GM18909 (cell line): Measurements from ENCODE around the gene TSKU.

Experiments
- ATAC-seq: cut with Tn5 transposase; IDR thresholded peaks from one replicate; pipeline ENCODE4 v1.9.1; 2021; ENCODE audit warnings: mild to moderate bottlenecking; ENCODE audit not compliant: unreplicated experiment, poor library complexity

Gene TSKU

GRCh38 chr11:76769645-76770586, 13.2 kb upstream of the TSKU start:
- ATAC-seq, result no peak

DNA sequence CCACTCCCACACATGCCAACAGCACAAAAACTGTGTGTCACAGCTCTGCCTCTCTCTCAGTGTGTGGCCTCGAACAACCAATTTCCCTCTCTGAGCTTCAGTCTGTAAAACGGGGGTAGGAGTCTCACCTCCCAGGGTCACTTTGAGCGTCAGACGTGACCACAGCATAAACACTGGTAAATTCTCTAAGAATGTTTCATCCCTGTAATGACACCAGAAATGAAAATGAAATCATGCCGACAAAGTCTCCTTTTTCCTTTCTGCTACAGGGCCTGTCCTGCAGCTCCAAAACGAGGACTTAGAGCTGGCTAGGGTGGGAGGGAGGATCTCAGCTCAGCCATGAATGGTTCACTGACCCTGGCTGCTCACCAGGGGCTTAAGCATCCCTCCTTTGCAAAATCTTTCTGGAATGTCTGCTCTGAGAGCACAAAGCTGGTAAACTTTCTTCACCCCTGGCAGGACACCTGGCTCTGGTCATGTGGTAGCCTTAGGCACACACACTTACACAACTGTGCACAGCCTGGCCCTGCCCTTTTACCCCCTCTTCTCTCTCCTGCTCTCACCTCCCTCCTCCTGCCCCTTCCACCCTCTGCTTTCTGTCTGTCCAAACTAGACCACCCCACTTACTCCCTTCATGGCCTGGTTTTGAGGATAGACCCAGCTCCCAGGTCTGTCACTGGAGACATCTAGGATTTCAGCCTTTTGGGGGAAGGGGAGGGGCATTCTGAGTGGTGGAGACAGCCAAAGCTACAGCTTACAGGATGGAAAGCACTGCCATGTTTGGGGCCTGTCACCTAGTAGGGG, 12.3 kb upstream of the TSKU start:
- no peak for ATAC-seq

- ATAC-seq, result no peak
Measured at GRCh38 chr11:76771446-76772099, 11.6 kb upstream of the TSKU start.

- no peak for ATAC-seq
Measured at GRCh38 chr11:76772100-76772782, 10.9 kb upstream of the TSKU start.

- no peak for ATAC-seq
Measured at GRCh38 chr11:76772783-76773106, 10.4 kb upstream of the TSKU start.

DNA sequence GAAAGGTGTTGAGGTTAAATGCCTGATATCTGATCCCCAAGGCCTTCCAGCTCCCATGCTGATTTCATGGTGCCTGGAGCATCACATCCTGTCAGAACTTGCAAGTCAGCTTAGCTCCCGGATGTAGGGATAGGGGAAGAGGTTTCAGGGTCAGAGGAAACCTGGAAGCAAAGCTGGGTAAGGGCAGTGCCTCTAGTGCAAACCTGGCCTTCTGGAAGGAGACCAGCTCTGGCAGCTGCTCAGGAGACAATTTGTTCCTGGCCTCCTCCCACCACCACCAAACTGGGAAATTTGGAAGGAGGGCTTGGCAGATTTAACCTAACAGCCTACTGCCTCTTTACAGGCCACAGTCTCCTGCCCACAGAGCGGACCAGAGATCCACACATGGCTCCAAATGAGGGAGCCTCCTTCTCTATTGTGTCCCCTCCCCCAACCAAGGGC, 9.2 kb upstream of the TSKU start:
- no peak for ATAC-seq

DNA sequence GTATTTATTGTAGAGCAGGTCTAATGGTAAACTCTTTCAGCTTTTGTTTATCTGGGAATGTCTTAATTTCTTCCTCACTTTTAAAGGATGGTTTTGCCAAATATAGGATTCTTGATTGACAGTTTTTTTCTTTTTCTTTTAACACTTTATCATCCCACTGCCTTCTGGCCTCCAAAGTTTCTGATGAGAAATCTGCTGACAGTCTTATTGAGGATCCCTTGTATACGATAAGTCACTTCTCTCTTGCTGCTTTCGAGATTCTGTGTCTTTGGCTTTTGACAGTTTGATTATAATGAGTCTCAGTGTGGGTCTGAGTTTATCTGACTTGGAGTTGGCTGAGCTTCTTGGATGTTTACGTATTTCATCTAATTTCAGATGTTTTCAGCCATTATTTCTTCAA, 6.7 kb upstream of the TSKU start:
- ATAC-seq, result no peak

DNA sequence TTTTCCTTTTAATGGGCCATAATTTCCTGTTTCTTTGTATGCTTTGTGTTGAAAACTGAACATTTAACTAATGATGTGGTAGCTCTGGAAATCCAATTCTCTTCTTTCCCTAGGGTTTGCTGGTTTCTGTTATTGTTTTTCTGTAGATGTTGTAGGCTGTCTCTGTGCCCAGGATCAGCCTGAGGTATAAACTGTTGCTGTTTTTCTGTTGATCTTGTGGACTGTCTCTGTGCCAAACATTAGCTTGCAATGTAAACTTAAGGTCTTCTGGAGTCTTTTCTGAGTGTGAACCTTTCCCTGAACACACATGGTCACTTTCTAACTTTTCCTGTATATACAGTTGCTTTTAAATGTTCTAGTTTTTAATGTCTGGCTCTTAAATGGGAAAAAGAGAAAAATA, 5.9 kb upstream of the TSKU start:
- ATAC-seq, result no peak

DNA sequence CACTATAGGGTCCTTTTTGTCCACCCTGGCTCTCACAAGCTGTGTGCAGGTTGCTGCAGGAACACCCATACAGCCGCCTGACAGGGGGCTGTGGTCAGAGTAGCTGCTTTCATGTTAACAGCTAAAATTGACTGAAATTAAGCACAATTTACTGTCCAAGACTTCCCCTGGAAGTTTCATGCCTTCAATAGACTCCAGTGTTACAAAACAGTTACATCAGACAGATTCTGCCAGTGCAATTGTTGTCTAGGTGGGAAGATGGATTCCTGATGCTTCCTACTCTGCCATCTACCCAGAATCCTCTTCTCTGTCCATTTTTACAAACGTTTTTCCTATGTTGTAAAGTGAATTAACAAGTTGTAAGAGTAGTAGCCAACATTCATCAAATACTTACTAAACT, 5.3 kb upstream of the TSKU start:
- no peak for ATAC-seq

DNA sequence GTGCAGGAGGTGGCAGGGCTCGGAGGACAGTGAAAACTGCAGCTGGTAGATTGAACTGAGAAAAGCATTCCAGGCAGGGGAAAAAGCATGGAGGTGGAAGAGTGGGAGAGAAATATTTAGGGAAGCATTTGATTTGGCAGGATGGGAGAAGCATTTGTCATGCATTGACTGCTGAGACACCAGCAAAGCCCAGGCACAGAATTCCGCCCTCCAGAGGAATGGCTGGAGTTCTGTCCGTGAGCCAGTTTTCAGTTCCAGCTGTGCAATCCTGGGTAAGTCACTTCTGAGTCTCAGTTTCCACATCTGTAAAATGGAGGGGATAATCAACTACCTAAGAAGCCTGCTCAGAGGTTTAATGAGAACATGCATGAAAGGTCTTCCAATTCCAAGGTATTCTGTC, 4.3 kb upstream of the TSKU start:
- ATAC-seq, result no peak

GRCh38 chr11:76781046-76781801, 1.9 kb upstream of the TSKU start:
- ATAC-seq, result no peak

- no peak for ATAC-seq
Measured at GRCh38 chr11:76781807-76782530, 1.2 kb upstream of the TSKU start.

GRCh38 chr11:76782531-76783293, 444 bp upstream of the TSKU start:
- ATAC-seq, result no peak

- no peak for ATAC-seq
Measured at GRCh38 chr11:76783896-76784813, 999 bp downstream of the TSKU start.

DNA sequence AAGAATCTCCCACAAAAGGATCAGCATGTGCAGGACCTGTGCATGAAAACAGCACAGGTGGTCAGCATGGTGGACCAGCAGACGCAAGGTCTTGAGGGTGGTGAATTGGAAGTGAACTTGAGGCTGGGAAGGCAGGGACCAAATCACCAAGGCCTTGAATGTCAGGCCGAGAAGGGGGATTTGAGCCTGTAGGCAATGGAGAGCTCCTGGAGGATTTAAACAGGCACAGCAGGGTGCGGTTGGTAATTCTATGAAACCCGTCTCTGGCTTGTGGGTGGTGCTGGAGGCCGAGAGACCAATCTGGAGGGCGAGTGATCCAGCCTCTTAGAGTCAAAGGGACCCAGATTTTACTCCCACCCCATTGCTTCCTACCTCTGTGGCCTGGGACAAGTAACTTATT, 2.4 kb downstream of the TSKU start:
- no peak for ATAC-seq

GRCh38 chr11:76786016-76786415, 2.9 kb downstream of the TSKU start:
- ATAC-seq, result no peak

DNA sequence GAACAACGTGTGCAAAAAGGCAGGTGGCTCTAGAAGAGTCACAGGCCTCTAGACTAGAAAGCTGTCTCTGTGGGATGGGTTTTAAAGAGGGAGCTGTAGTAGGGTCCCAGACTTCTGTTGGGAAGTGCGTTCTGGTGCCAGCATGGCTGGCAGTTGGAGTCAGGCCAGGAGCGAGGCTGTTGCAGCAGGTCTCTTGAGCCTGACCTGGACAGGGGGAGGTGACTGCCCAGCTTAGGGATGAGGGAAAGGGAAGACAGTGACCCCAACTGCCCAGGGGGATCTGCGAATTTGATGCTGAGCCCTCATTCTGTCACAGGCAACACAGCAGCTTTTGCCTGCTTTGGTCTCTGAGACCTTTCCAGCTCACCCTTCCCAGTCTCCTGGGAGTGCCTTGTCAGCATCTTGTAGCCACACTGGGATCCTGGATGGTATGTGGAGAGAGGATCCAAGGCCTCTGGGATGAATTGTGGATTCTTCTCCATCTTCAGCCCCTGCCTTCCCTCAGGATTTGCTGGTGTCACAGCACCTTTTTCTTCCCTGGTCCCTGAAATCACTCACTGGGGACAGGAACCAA, 3.4 kb downstream of the TSKU start:
- no peak for ATAC-seq
